ENCODE results near the gene ADAMTS14.

- TF ChIP-seq CTCF (IDR thresholded peaks at IDR 0.05; ENCODE audit: low read depth, low read length) (no peak), POLR2A (IDR thresholded peaks at IDR 0.05; ENCODE audit: extremely low read depth, insufficient read length) (no peak), MYC (IDR thresholded peaks at IDR 0.05; ENCODE audit: low read depth, low read length) (no peak)
These were observed 112.9 kb downstream of the ADAMTS14 start, which contains the start of gene TBATA for GRCh38 chr10:70785190-70785589.

Data from NB4 (cell line).